GM19043 (cell line): ENCODE data around the gene RPL32.
"Not testable (repeated sequence)": the region's sequence is repeated elsewhere in the genome, so short reads cannot be mapped to it uniquely, and the experiment has no call there.

Experiments
- ATAC-seq: cut with Tn5 transposase; IDR thresholded peaks from one replicate; pipeline ENCODE4 v1.9.1; 2021; ENCODE audit warnings: low read depth; ENCODE audit not compliant: unreplicated experiment

RPL32 gene

GRCh38 chr3:12868039-12869034, 27.0 kb upstream of the RPL32 start:
- ATAC-seq: peak; percentile 33

- no peak for ATAC-seq
These were observed 25.5 kb upstream of the RPL32 start for GRCh38 chr3:12866836-12867235.

- no peak for ATAC-seq
These were observed 23.9 kb upstream of the RPL32 start for GRCh38 chr3:12865271-12865670.

- no peak for ATAC-seq
These were observed 21.0 kb upstream of the RPL32 start for GRCh38 chr3:12862387-12862786.

- ATAC-seq: no peak
These were observed 20.2 kb upstream of the RPL32 start for GRCh38 chr3:12861611-12862010.

- no peak for ATAC-seq
These were observed 18.5 kb upstream of the RPL32 start for GRCh38 chr3:12859840-12860239.

- no peak for ATAC-seq
These were observed 15.3 kb upstream of the RPL32 start for GRCh38 chr3:12856626-12857025.

GRCh38 chr3:12854565-12854964, 13.2 kb upstream of the RPL32 start:
- ATAC-seq: no peak

- ATAC-seq: not testable (repeated sequence)
These were observed 12.5 kb upstream of the RPL32 start for GRCh38 chr3:12853847-12854246.

- ATAC-seq: no peak
These were observed 10.8 kb upstream of the RPL32 start for GRCh38 chr3:12852201-12852600.

- ATAC-seq: no peak
These were observed 4.4 kb upstream of the RPL32 start for GRCh38 chr3:12845811-12846210.

GRCh38 chr3:12842469-12842868, 1.1 kb upstream of the RPL32 start:
- ATAC-seq: no peak

GRCh38 chr3:12841970-12842328, 584 bp upstream of the RPL32 start:
- ATAC-seq: peak; percentile 8

GRCh38 chr3:12840591-12841148, 695 bp downstream of the RPL32 start:
- peak; percentile 19 for ATAC-seq

- not testable (repeated sequence) for ATAC-seq
These were observed 1.2 kb downstream of the RPL32 start for GRCh38 chr3:12840148-12840547.

- no peak for ATAC-seq
These were observed 2.0 kb downstream of the RPL32 start for GRCh38 chr3:12839156-12839946.

GRCh38 chr3:12838179-12838965, 3.0 kb downstream of the RPL32 start:
- ATAC-seq: no peak

GRCh38 chr3:12837295-12837986, 3.9 kb downstream of the RPL32 start:
- ATAC-seq: no peak

GRCh38 chr3:12835052-12835665, 6.2 kb downstream of the RPL32 start:
- ATAC-seq: no peak
